A549 (cell line): Measurements from ENCODE around the gene RERE.

Source experiments
- CBX8 ChIP-seq: fragments of 200-600 bp; sonication (generic); IDR thresholded peaks from 2 replicates; pipeline ENCODE4 v1.6.1; 2016
- CEBPB ChIP-seq, 2 experiments: fragments of >200 bp in 1 of 2; sonication (Bioruptor Twin) in 1 of 2; formaldehyde crosslinking in 1 of 2; IDR thresholded peaks; 2 replicates each; pipeline ENCODE4 v1.6.1; 2012 to 2016
- CHD4 ChIP-seq: fragments of 200-600 bp; sonication (generic); IDR thresholded peaks from 2 replicates; pipeline ENCODE4 v1.6.1; 2016; ENCODE audit warnings: antibody characterized with exemption, mild to moderate bottlenecking, borderline replicate concordance
- CTCF ChIP-seq: fragments of >200 bp; sonication (Bioruptor Twin); formaldehyde crosslinking; IDR thresholded peaks from 3 replicates; pipeline ENCODE4 v1.5.1; 2016
- NR3C1 ChIP-seq: fragments of >200 bp; sonication (Bioruptor Twin); formaldehyde crosslinking; IDR thresholded peaks from 3 replicates; pipeline ENCODE4 v1.6.1; 2017
- POLR2A ChIP-seq: IDR thresholded peaks from 2 replicates; pipeline ENCODE4 v1.6.1; 2012; ENCODE audit warnings: mild to moderate bottlenecking, low read length
- REST ChIP-seq: fragments of 200-600 bp; sonication (generic); IDR thresholded peaks from 2 replicates; pipeline ENCODE4 v1.6.1; 2016; ENCODE audit warnings: antibody characterized with exemption, mild to moderate bottlenecking, moderate library complexity
- RFX5 ChIP-seq: fragments of 450-650 bp; IDR thresholded peaks from 2 replicates; pipeline ENCODE4 v1.7.1; 2014; ENCODE audit warnings: antibody characterized with exemption, mild to moderate bottlenecking, moderate library complexity
- ZFP36 ChIP-seq: fragments of 450-650 bp; IDR thresholded peaks from 2 replicates; pipeline ENCODE4 v1.6.1; 2014; ENCODE audit warnings: borderline replicate concordance; ENCODE audit not compliant: partially characterized antibody
- TF ChIP-seq, protein P1 (sequence below): IDR thresholded peaks from 2 replicates; pipeline ENCODE4 v1.6.1; 2012

- TF ChIP-seq CEBPB (IDR thresholded peaks at IDR 0.05) (no peak), POLR2A (no peak), NR3C1 (no peak), ZFP36 (no peak), CTCF (no peak), REST (no peak), CBX8 (no peak), CHD4 (no peak), RFX5 (no peak)
- TF ChIP-seq, protein P1, sequence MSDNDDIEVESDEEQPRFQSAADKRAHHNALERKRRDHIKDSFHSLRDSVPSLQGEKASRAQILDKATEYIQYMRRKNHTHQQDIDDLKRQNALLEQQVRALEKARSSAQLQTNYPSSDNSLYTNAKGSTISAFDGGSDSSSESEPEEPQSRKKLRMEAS: no peak
Observed at GRCh38 chr1:8740034-8740449, 77.4 kb downstream of the RERE start.
